Astrocyte (in vitro differentiated cells and primary cell): ENCODE data around the gene CLDN22. TPM values are rescaled to one million over a fixed set of nuclear protein-coding genes. Genes with fewer than 3 reads are reported as not detected.
"Not testable (repeated sequence)": the region's sequence is repeated elsewhere in the genome, so short reads cannot be mapped to it uniquely, and the experiment has no call there.

Experiments used
- DNase-seq: peaks from one replicate; pipeline ENCODE4 v3.0.0-alpha.2; 2010; ENCODE audit warnings: low read depth
- FAIRE-seq: peaks from 2 replicates; lab custom pipeline; 2011; peaks lifted over from hg19 to GRCh38; lab: Jason Lieb, UNC
- H2AFZ ChIP-seq: 2 replicates; pipeline ENCODE4 v1.6.0; 2012; ENCODE audit warnings: low read depth, low read length, inconsistent platforms
- H3K27ac ChIP-seq: 2 replicates; pipeline ENCODE4 v1.5.1; 2011; ENCODE audit warnings: low read depth, low read length, inconsistent platforms
- H3K27me3 ChIP-seq: 2 replicates; pipeline ENCODE4 v1.6.0; 2011; ENCODE audit warnings: low read length, inconsistent platforms; ENCODE audit not compliant: insufficient read depth
- H3K36me3 ChIP-seq: 2 replicates; pipeline ENCODE4 v1.5.1; 2011; ENCODE audit warnings: low read length, inconsistent platforms; ENCODE audit not compliant: insufficient read depth
- H3K4me1 ChIP-seq: 2 replicates; pipeline ENCODE4 v1.5.1; 2011; ENCODE audit warnings: low read length, inconsistent platforms; ENCODE audit not compliant: insufficient read depth
- H3K4me2 ChIP-seq: 2 replicates; pipeline ENCODE4 v1.6.0; 2012; ENCODE audit warnings: low read length, inconsistent platforms
- H3K4me3 ChIP-seq: 2 replicates; pipeline ENCODE4 v1.5.1; 2011; ENCODE audit warnings: low read depth, mild to moderate bottlenecking, low read length, inconsistent platforms; ENCODE audit not compliant: insufficient read depth
- H3K79me2 ChIP-seq: 2 replicates; pipeline ENCODE4 v1.6.0; 2012; ENCODE audit warnings: mild to moderate bottlenecking, low read length, inconsistent platforms; ENCODE audit not compliant: insufficient read depth
- H3K9ac ChIP-seq: 2 replicates; pipeline ENCODE4 v1.6.0; 2012; ENCODE audit warnings: mild to moderate bottlenecking, low read length, inconsistent platforms
- H3K9me3 ChIP-seq: 2 replicates; pipeline ENCODE4 v1.5.1; 2012; ENCODE audit warnings: low read depth, mild to moderate bottlenecking, low read length, inconsistent platforms; ENCODE audit not compliant: insufficient read depth
- H4K20me1 ChIP-seq: 2 replicates; pipeline ENCODE4 v1.6.0; 2012; ENCODE audit warnings: low read length, inconsistent platforms; ENCODE audit not compliant: insufficient read depth
- H3K27ac Mint-ChIP-seq: one replicate; pipeline ENCODE4 v1.8.0; 2021; ENCODE audit warnings: mild to moderate bottlenecking, mixed read lengths; ENCODE audit not compliant: unreplicated experiment
- H3K27me3 Mint-ChIP-seq: one replicate; pipeline ENCODE4 v1.8.0; 2021; ENCODE audit warnings: low read depth, mixed read lengths; ENCODE audit not compliant: unreplicated experiment
- H3K36me3 Mint-ChIP-seq: one replicate; pipeline ENCODE4 v1.8.0; 2021; ENCODE audit warnings: low read depth, mixed read lengths; ENCODE audit not compliant: unreplicated experiment
- H3K4me1 Mint-ChIP-seq: one replicate; pipeline ENCODE4 v1.8.0; 2021; ENCODE audit warnings: low read depth, mixed read lengths; ENCODE audit not compliant: unreplicated experiment
- H3K4me3 Mint-ChIP-seq: one replicate; pipeline ENCODE4 v1.8.0; 2021; ENCODE audit warnings: mild to moderate bottlenecking, moderate library complexity, mixed read lengths; ENCODE audit not compliant: unreplicated experiment
- H3K9me3 Mint-ChIP-seq: one replicate; pipeline ENCODE4 v1.8.0; 2021; ENCODE audit warnings: mild to moderate bottlenecking, mixed read lengths; ENCODE audit not compliant: unreplicated experiment
- EZH2 ChIP-seq: IDR thresholded peaks from 2 replicates; pipeline ENCODE4 v1.6.1; 2012; ENCODE audit warnings: mild to moderate bottlenecking, low read length, inconsistent platforms; ENCODE audit not compliant: insufficient read depth
- total RNA-seq: library from RNA; stranded (reverse); gene quantifications from 2 replicates; pipeline ENCODE4 v1.2.1, GENCODE V29; 2021
- TF ChIP-seq, protein P1 (sequence below): IDR thresholded peaks from 2 replicates; pipeline ENCODE4 v1.5.1; 2011; ENCODE audit warnings: low read depth, mild to moderate bottlenecking, inconsistent platforms, low read length, moderate library complexity; ENCODE audit not compliant: insufficient read depth

The CLDN22 gene
- total RNA-seq, 1 donor from 2014 or later: not detected

DNA sequence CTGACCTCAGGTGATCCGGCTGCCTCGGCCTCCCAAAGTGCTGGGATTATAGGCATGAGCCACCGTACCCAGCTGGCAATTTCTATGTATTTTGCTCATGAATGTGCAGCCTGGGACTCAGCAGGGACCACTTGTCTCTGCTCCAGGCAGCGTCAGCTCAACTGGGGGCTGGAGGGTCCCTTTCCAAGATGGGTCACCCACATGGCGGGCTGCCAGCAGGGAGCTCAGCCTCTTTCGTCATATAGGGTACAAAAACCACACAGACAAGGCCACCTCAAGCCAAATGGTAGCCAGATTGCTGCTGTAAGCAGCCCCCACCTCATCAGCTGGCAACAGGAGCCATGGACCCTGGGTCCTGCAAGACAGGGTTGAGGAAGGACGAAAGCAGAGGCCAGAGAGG is 4.5 kb upstream of the CLDN22 start:
- Mint-ChIP-seq H3K4me3 (no peak overlapping the region), H3K9me3 (peaks cover 12% of the 10 kb centered on the region), H3K4me1 (peaks cover 12% of the 10 kb centered on the region), H3K27me3 (no peaks in the 10 kb centered on the region), H3K27ac (no peak overlapping the region), H3K36me3 (peaks cover 8% of the 10 kb centered on the region)
- Histone ChIP-seq H3K36me3 (no peaks in the 10 kb centered on the region), H2AFZ (no peak overlapping the region), H3K27me3 (no peaks in the 10 kb centered on the region), H3K4me2 (no peak overlapping the region), H3K27ac (no peak overlapping the region), H3K9me3 (peaks cover 8% of the 10 kb centered on the region), H3K9ac (no peak overlapping the region), H4K20me1 (no peaks in the 10 kb centered on the region), H3K4me1 (peaks cover 4% of the 10 kb centered on the region), H3K4me3 (no peak overlapping the region), H3K79me2 (no peaks in the 10 kb centered on the region)
- no peak for TF ChIP-seq EZH2
- TF ChIP-seq, protein P1, sequence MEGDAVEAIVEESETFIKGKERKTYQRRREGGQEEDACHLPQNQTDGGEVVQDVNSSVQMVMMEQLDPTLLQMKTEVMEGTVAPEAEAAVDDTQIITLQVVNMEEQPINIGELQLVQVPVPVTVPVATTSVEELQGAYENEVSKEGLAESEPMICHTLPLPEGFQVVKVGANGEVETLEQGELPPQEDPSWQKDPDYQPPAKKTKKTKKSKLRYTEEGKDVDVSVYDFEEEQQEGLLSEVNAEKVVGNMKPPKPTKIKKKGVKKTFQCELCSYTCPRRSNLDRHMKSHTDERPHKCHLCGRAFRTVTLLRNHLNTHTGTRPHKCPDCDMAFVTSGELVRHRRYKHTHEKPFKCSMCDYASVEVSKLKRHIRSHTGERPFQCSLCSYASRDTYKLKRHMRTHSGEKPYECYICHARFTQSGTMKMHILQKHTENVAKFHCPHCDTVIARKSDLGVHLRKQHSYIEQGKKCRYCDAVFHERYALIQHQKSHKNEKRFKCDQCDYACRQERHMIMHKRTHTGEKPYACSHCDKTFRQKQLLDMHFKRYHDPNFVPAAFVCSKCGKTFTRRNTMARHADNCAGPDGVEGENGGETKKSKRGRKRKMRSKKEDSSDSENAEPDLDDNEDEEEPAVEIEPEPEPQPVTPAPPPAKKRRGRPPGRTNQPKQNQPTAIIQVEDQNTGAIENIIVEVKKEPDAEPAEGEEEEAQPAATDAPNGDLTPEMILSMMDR: no peak
- no peak for FAIRE-seq
- no peak for DNase-seq

DNA sequence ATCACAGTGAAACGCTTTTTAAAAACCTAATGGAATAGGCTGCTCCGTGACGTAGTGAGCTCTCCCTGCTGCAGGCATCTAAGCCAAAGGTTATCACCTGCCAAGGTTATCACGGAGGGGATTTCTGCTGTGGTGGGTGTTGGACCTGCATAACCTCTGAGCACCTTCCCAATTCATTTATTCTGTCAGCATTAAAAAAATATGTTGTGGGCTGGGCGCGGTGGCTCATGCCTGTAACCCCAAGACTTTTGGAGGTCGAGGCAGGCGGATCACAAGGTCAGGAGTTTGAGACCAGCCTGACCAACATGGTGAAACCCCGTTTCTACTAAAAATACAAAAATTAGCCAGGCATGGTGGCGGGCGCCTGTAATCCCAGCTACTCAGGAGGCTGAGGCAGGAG is 4.0 kb upstream of the CLDN22 start:
- not testable (repeated sequence) for H3K27ac ChIP-seq, H2AFZ ChIP-seq, H4K20me1 ChIP-seq, H3K36me3 ChIP-seq, FAIRE-seq, H3K4me1 ChIP-seq, H3K9ac ChIP-seq, DNase-seq, H3K4me3 ChIP-seq, H3K27me3 ChIP-seq, H3K9me3 ChIP-seq, H3K79me2 ChIP-seq, H3K27ac Mint-ChIP-seq, H3K4me3 Mint-ChIP-seq, H3K27me3 Mint-ChIP-seq, H3K4me1 Mint-ChIP-seq, H3K4me2 ChIP-seq
- H3K36me3 Mint-ChIP-seq: peaks cover 12% of the 10 kb centered on the region
- peaks cover 12% of the 10 kb centered on the region for H3K9me3 Mint-ChIP-seq

DNA sequence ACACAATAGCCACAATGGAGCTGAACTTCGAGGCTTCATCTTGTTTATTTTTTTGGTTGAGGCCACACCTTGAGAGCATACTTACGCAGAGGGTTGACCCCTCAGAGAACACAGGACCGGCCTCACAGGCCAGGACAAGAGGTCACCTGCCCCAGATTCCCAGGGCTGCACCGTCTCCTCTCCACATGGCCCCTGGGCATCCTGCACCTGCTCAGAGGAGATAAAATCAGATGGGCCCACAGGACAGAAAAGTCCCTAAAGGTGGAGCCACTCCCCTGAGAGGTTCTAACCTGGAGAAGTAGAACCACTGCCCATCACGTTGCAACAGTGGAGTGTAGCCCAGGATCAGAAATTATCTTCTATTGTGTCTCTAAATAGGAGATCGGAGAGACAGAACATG is 3.2 kb upstream of the CLDN22 start:
- Histone ChIP-seq H3K4me3 (no peak overlapping the region), H3K9ac (no peak overlapping the region), H3K4me2 (no peak overlapping the region), H3K27ac (no peak overlapping the region), H2AFZ (no peak overlapping the region), H3K27me3 (no peaks in the 10 kb centered on the region), H3K9me3 (peaks cover 8% of the 10 kb centered on the region), H4K20me1 (no peaks in the 10 kb centered on the region), H3K4me1 (no peaks in the 10 kb centered on the region), H3K36me3 (peaks cover 3% of the 10 kb centered on the region), H3K79me2 (no peaks in the 10 kb centered on the region)
- no peak for DNase-seq
- Mint-ChIP-seq H3K36me3 (peaks cover 13% of the 10 kb centered on the region), H3K4me1 (peaks cover 2% of the 10 kb centered on the region), H3K27me3 (no peaks in the 10 kb centered on the region), H3K9me3 (peaks cover 9% of the 10 kb centered on the region), H3K27ac (no peak overlapping the region), H3K4me3 (no peak overlapping the region)
- no peak for FAIRE-seq
- TF ChIP-seq EZH2: no peak
- TF ChIP-seq, protein P1: no peak
